ENCODE results near the gene PRORP. TPM values are rescaled to one million over a fixed set of nuclear protein-coding genes. Genes with fewer than 3 reads are reported as not detected.
A peak's percentile ranks its signal among the peaks of the same experiment; 100 is the strongest.

PRORP gene
- total and polyA plus RNA-seq, 2 experiments from 2014 or later = 29.3 to 33.0 TPM

- Histone ChIP-seq H3K4me3 (no peak overlapping the region), H3K27me3 (no peaks in the 10 kb centered on the region), H3K9me3 (ENCODE audit: low read depth) (no peaks in the 10 kb centered on the region), H3K4me1 (ENCODE audit: low read depth) (no peaks in the 10 kb centered on the region), H3K36me3 (no peaks in the 10 kb centered on the region), H3K27ac (no peak overlapping the region)
- DNase-seq (ENCODE audit: low read depth in 1 of 2, low spot score in 1 of 2) = peak in 1 of 2 donors; percentile 46
- peak; percentile 30 for TF ChIP-seq CTCF (IDR thresholded peaks at IDR 0.05; ENCODE audit: low read depth, low read length)
Observed at GRCh38 chr14:35140718-35141581, 18.6 kb downstream of the PRORP start.

- Histone ChIP-seq H3K27me3 (no peaks in the 10 kb centered on the region), H3K4me1 (ENCODE audit: low read depth) (no peaks in the 10 kb centered on the region), H3K27ac (no peak overlapping the region), H3K9me3 (ENCODE audit: low read depth) (no peaks in the 10 kb centered on the region), H3K36me3 (no peaks in the 10 kb centered on the region), H3K4me3 (no peak overlapping the region)
- no peak for TF ChIP-seq CTCF (IDR thresholded peaks at IDR 0.05; ENCODE audit: low read depth, low read length)
- DNase-seq (ENCODE audit: low read depth in 1 of 2, low spot score in 1 of 2) = no peak
Observed at GRCh38 chr14:35144029-35144428, 21.7 kb downstream of the PRORP start.

GRCh38 chr14:35146711-35147149 is 24.4 kb downstream of the PRORP start:
- H3K27me3 ChIP-seq = no peaks in the 10 kb centered on the region
- H3K9me3 ChIP-seq (ENCODE audit: low read depth) = no peaks in the 10 kb centered on the region
- H3K36me3 ChIP-seq = no peaks in the 10 kb centered on the region
- TF ChIP-seq CTCF (IDR thresholded peaks at IDR 0.05; ENCODE audit: low read depth, low read length) = no peak
- no peaks in the 10 kb centered on the region for H3K4me1 ChIP-seq (ENCODE audit: low read depth)
- H3K4me3 ChIP-seq = no peak overlapping the region
- no peak overlapping the region for H3K27ac ChIP-seq
- DNase-seq (ENCODE audit: low read depth in 1 of 2, low spot score in 1 of 2) = no peak

DNA sequence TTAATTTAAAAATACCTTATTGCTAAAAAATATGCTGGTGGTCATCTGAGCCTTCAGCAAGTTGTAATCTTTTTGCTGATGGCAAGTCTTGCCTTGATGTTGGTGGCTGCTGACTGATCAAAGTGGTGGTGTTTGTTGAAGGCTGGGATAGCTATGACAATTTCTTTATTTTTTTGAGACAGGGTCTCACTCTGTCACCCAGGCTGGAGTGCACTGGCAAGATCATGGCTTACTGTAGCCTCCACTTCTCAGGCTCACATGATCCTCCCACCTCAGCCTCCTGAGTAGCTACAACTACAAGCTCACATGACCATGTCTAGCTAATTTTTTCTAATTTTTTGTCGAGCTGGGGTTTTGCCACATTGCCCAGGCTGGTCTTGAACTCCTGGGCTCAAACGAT is 24.8 kb downstream of the PRORP start:
- no peaks in the 10 kb centered on the region for H3K27me3 ChIP-seq
- H3K4me3 ChIP-seq = no peak overlapping the region
- H3K9me3 ChIP-seq (ENCODE audit: low read depth) = no peaks in the 10 kb centered on the region
- no peaks in the 10 kb centered on the region for H3K4me1 ChIP-seq (ENCODE audit: low read depth)
- H3K27ac ChIP-seq = no peak overlapping the region
- TF ChIP-seq CTCF (IDR thresholded peaks at IDR 0.05; ENCODE audit: low read depth, low read length) = no peak
- no peaks in the 10 kb centered on the region for H3K36me3 ChIP-seq
- DNase-seq (ENCODE audit: low read depth in 1 of 2, low spot score in 1 of 2) = no peak

- no peaks in the 10 kb centered on the region for H3K4me1 ChIP-seq (ENCODE audit: low read depth)
- no peaks in the 10 kb centered on the region for H3K36me3 ChIP-seq
- no peaks in the 10 kb centered on the region for H3K27me3 ChIP-seq
- no peak overlapping the region for H3K4me3 ChIP-seq
- H3K9me3 ChIP-seq (ENCODE audit: low read depth) = no peaks in the 10 kb centered on the region
- TF ChIP-seq CTCF (IDR thresholded peaks at IDR 0.05; ENCODE audit: low read depth, low read length) = no peak
- H3K27ac ChIP-seq = no peak overlapping the region
- DNase-seq (ENCODE audit: low read depth in 1 of 2, low spot score in 1 of 2) = no peak
Observed at GRCh38 chr14:35147711-35148110, 25.4 kb downstream of the PRORP start.

Data from cardiac muscle cell (in vitro differentiated cells and primary cell).